ENCODE results near the gene ARHGEF40. TPM values are rescaled to one million over a fixed set of nuclear protein-coding genes. Genes with fewer than 3 reads are reported as not detected.

Gene ARHGEF40
- total and polyA plus RNA-seq, 10 of the 15 experiments (the other 5 are each of a cell fraction or from before 2014, with no cell fraction given) = 0.03 to 0.31 (median 0.08) TPM; not detected in 2

DNA sequence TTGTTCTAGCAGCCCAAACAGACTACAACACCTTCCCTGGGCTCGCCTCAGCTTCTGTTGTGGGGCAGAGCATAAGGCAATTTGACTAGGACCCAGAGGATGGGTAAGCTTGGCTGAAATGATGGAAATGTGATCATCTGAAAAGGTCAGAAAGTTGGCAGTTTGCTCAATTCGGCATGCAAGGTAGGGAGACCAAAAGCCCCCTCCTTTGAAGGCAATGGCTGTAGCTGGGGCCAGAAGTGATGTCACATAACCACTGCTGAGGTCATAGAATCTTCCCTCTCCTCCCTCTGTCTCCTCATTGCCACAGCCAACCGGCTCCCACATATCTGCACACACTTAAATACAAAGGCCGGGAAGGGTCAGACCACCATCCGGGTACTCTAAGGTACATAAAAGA is 40.2 kb upstream of the ARHGEF40 start, which contains the start of gene TPPP2 (continued):
- TF ChIP-seq ZBTB11 (CRISPR knock-in tag; IDR thresholded peaks at IDR 0.05) (no peak), SUZ12 (IDR thresholded peaks at IDR 0.05; ENCODE audit: unreplicated experiment) (no peak), CREM (IDR thresholded peaks at IDR 0.05; ENCODE audit: low read depth) (no peak), EED (IDR thresholded peaks at IDR 0.05; ENCODE audit: low read depth) (no peak), FOS (IDR thresholded peaks at IDR 0.05; ENCODE audit: borderline replicate concordance, extremely low read depth, insufficient read length) (no peak), SREBF1 (IDR thresholded peaks at IDR 0.05; ENCODE audit: low read length) (no peak), CBFB (IDR thresholded peaks at IDR 0.05; ENCODE audit: low read depth) (no peak)

- ATAC-seq = no peak
- ChIA-PET CTCF (no interaction called here), RAD21 (ENCODE audit: unreplicated experiment) (no interaction called here), POLR2A (no interaction called here), SMC1A (ENCODE audit: uncharacterized antibody, unreplicated experiment) (no interaction called here)
- no peaks in the 10 kb centered on the region for H3K9me3 ChIP-seq (replicated peaks; ENCODE audit: control insufficient read depth, insufficient read depth, low read length)
- intact Hi-C loops (cut with micrococcal nuclease; ENCODE audit: unreplicated experiment) = no loop called here
- DNase-seq (ENCODE audit: low read depth, low spot score) = no peak
- H3K27me3 ChIP-seq (replicated peaks in 1 of 2; ENCODE audit: control insufficient read depth in 2 of 2, insufficient read depth in 2 of 2, low read length in 1 of 2) = peaks cover 2 to 12% of the 10 kb centered on the region in 2 experiments; a peak in 3 of 4 replicates
- no peak overlapping the region for H3K27ac ChIP-seq (ENCODE audit: control insufficient read depth, insufficient read depth)
- FAIRE-seq = no peak
- in situ Hi-C loops (cut with MboI) = no loop called here
- no TSS peak for BruUV-seq (replicated peaks)
- TF ChIP-seq ZNF384 (IDR thresholded peaks at IDR 0.05; ENCODE audit: borderline replicate concordance, low read depth, low read length) (no peak), HDAC6 (IDR thresholded peaks at IDR 0.05; ENCODE audit: unreplicated experiment) (no peak), EED (IDR thresholded peaks at IDR 0.05; ENCODE audit: low read depth) (no peak), YBX1 (IDR thresholded peaks at IDR 0.05) (no peak), SREBF1 (IDR thresholded peaks at IDR 0.05; ENCODE audit: low read length) (no peak), IKZF1 (conservative IDR thresholded peaks at IDR 0.05) (no peak), ZNF24 (IDR thresholded peaks at IDR 0.05) (no peak), FOXM1 (IDR thresholded peaks at IDR 0.05; ENCODE audit: low read depth, low read length) (no peak)
- TF ChIP-seq, protein P1, sequence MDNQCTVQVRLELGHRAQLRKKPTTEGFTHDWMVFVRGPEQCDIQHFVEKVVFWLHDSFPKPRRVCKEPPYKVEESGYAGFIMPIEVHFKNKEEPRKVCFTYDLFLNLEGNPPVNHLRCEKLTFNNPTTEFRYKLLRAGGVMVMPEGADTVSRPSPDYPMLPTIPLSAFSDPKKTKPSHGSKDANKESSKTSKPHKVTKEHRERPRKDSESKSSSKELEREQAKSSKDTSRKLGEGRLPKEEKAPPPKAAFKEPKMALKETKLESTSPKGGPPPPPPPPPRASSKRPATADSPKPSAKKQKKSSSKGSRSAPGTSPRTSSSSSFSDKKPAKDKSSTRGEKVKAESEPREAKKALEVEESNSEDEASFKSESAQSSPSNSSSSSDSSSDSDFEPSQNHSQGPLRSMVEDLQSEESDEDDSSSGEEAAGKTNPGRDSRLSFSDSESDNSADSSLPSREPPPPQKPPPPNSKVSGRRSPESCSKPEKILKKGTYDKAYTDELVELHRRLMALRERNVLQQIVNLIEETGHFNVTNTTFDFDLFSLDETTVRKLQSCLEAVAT (IDR thresholded peaks at IDR 0.05) = no peak
- no peak overlapping the region for H2AFZ ChIP-seq (ENCODE audit: control insufficient read depth, low read depth, low read length)
- H3K4me3 ChIP-seq = no peak overlapping the region
- no peak overlapping the region for H3K4me2 ChIP-seq (ENCODE audit: control insufficient read depth, insufficient read depth)
- H4K20me1 ChIP-seq (ENCODE audit: control insufficient read depth, insufficient read depth) = no peaks in the 10 kb centered on the region
- H3K4me1 ChIP-seq (ENCODE audit: control insufficient read depth, insufficient read depth, low read length) = peaks cover 4% of the 10 kb centered on the region
- 33% methylated on average over 12 of the region's 12 CpGs for WGBS (ENCODE audit: insufficient coverage, insufficient replicate concordance, low lambda C conversion rate, missing lambda C conversion rate)
- H3K9ac ChIP-seq (ENCODE audit: control insufficient read depth, insufficient read depth, low read length) = no peak overlapping the region
- no peaks in the 10 kb centered on the region for H3K36me3 ChIP-seq (ENCODE audit: control insufficient read depth in 2 of 2, insufficient read depth in 2 of 2, low read length in 1 of 2)
- no peaks in the 10 kb centered on the region for H3K79me2 ChIP-seq (ENCODE audit: control insufficient read depth, insufficient read depth, low read length)
Measured at GRCh38 chr14:21030531-21030930, 39.6 kb upstream of the ARHGEF40 start.

All from GM12878 (cell line).